BJ (cell line): ENCODE data around the gene LCT. TPM values are rescaled to one million over a fixed set of nuclear protein-coding genes. Genes with fewer than 3 reads are reported as not detected.

ENCODE experiments used
- CTCF ChIA-PET: fragments of 350-600 bp; formaldehyde crosslinking; extraction: SDS; loops from one replicate; lab custom pipeline; 2021; ENCODE audit warnings: antibody characterized with exemption, inconsistent platforms; lab: Yijun Ruan, JAX
- POLR2A ChIA-PET: fragments of 300-600 bp; sonication (Branson Sonifier 250); formaldehyde crosslinking; extraction: SDS; loops from one replicate; lab custom pipeline; 2021; ENCODE audit warnings: antibody characterized with exemption; lab: Charles Lee
- DNase-seq: peaks from one replicate; pipeline ENCODE4 v3.0.0-alpha.2; 2011; ENCODE audit warnings: low read depth
- H3K27me3 ChIP-seq: 2 replicates; pipeline ENCODE4 v1.6.0; 2011; ENCODE audit warnings: low read length; ENCODE audit not compliant: control insufficient read depth, insufficient read depth
- H3K36me3 ChIP-seq: 2 replicates; pipeline ENCODE4 v1.5.1; 2011; ENCODE audit warnings: low read length; ENCODE audit not compliant: control insufficient read depth, insufficient read depth
- H3K4me3 ChIP-seq: 2 replicates; pipeline ENCODE4 v1.5.1; 2011; ENCODE audit warnings: low read depth, mild to moderate bottlenecking, control low read depth, low read length
- CTCF ChIP-seq: IDR thresholded peaks from 2 replicates; pipeline ENCODE4 v1.5.1; 2011; ENCODE audit warnings: low read depth, mild to moderate bottlenecking, control low read depth, inconsistent platforms, low read length, moderate library complexity; ENCODE audit not compliant: insufficient read depth
- polyA plus RNA-seq: library from polyadenylated mRNA; depleted of rRNA; stranded (reverse); fragments of >200 nt; gene quantifications from 2 replicates; pipeline ENCODE4 v1.2.3, GENCODE V29; 2011

The LCT gene
- polyA plus RNA-seq, 1 experiment, result not detected

- CTCF ChIA-PET, result interaction anchor here (0.6 to 2.2 kb wide), 3 partner anchors 11 to 78 kb away, joined by 4 to 13 read pairs (median 5); no protein-coding TSS in a partner anchor
- no peak for TF ChIP-seq CTCF
- Histone ChIP-seq H3K36me3 (0 out of 2 replicates have a peak, but pooled peaks cover 2% of the 10 kb centered on the region), H3K27me3 (no peaks in the 10 kb centered on the region), H3K4me3 (peak overlapping the region; percentile 50)
- no peak for DNase-seq
- POLR2A ChIA-PET, result no interaction called here
Measured at GRCh38 chr2:135875491-135876065, 38.6 kb upstream of the LCT start.

GRCh38 chr2:135874777-135875365, 37.9 kb upstream of the LCT start:
- Histone ChIP-seq H3K36me3 (0 out of 2 replicates have a peak, but pooled peaks cover 2% of the 10 kb centered on the region), H3K4me3 (peak overlapping the region; percentile 50), H3K27me3 (no peaks in the 10 kb centered on the region)
- ChIA-PET CTCF (interaction anchor here (1.8 to 2.2 kb wide), 2 partner anchors 10 to 77 kb away, joined by 5 to 13 read pairs; no protein-coding TSS in a partner anchor), POLR2A (no interaction called here)
- DNase-seq, result no peak
- no peak for TF ChIP-seq CTCF

DNA sequence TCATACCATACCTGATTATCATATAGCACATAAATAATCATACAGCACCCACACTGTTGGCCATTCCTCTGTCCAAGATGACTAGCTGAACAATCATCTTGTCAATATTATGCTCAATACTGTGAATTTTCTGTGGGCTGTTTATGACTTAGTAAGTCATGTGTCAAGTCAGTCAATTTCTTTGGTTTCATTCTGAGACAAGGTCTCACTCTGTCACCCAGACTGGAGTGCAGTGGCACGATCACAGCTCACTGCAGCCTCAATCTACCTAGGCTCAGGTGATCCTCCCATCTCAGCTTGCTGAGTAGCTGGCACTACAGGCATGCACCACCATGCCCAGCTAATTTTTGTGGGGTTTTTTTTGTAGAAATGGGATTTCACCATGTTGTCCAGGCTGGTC, 33.6 kb upstream of the LCT start:
- no peak for TF ChIP-seq CTCF
- no peaks in the 10 kb centered on the region for H3K27me3 ChIP-seq
- no peak overlapping the region for H3K4me3 ChIP-seq
- POLR2A ChIA-PET, result no interaction called here
- CTCF ChIA-PET, result interaction anchor here (1.2 kb wide), 1 partner anchor 13 kb away, joined by 4 read pairs; no protein-coding TSS in a partner anchor
- no peak for DNase-seq
- H3K36me3 ChIP-seq, result peaks cover 3% of the 10 kb centered on the region; the same call in 1 of the 2 replicates

DNA sequence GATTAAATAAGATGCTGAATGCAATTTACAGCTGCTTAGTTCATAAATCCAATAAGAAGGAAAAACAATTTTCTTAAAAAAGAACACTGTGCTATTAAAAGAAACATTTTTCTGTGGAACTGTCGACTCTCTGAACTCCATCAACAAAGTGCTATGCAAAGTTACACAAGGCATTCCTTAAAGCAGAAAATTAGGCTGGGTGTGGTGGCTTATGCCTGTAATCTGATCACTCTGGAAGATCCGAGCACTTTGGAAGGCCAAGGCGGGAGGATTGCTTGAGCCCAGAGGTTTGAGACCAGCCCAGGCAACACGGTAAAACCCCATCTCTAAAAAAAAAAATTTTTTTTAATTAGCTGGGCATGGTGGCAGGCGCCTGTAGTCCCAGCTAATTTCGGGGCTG, 26.2 kb upstream of the LCT start:
- Histone ChIP-seq H3K27me3 (no peaks in the 10 kb centered on the region), H3K36me3 (peaks cover 3% of the 10 kb centered on the region; the same call in 1 of the 2 replicates), H3K4me3 (no peak overlapping the region)
- CTCF ChIA-PET, result interaction anchor here (3.3 kb wide), 1 partner anchor 12 kb away, joined by 13 read pairs; the partner anchor contains the start of gene MCM6
- POLR2A ChIA-PET, result no interaction called here
- DNase-seq, result no peak
- no peak for TF ChIP-seq CTCF

GRCh38 chr2:135862718-135863117, 25.7 kb upstream of the LCT start:
- CTCF ChIA-PET, result no interaction called here
- H3K36me3 ChIP-seq, result peaks cover 4% of the 10 kb centered on the region
- POLR2A ChIA-PET, result no interaction called here
- no peaks in the 10 kb centered on the region for H3K27me3 ChIP-seq
- no peak for DNase-seq
- H3K4me3 ChIP-seq, result no peak overlapping the region
- no peak for TF ChIP-seq CTCF
